GM19035 (cell line): ENCODE measurements around the gene HDAC4.

Experiments
- ATAC-seq: cut with Tn5 transposase; IDR thresholded peaks from one replicate; pipeline ENCODE4 v1.9.1; 2021; ENCODE audit not compliant: unreplicated experiment

Gene HDAC4

GRCh38 chr2:239354132-239354790 lies 46.6 kb downstream of the HDAC4 start:
- no peak for ATAC-seq

- no peak for ATAC-seq
Observed at GRCh38 chr2:239353692-239354091, 47.1 kb downstream of the HDAC4 start.

- ATAC-seq = no peak
Observed at GRCh38 chr2:239351687-239352086, 49.1 kb downstream of the HDAC4 start.

- no peak for ATAC-seq
Observed at GRCh38 chr2:239349453-239350135, 51.2 kb downstream of the HDAC4 start.

- ATAC-seq = no peak
Observed at GRCh38 chr2:239348563-239349452, 52.0 kb downstream of the HDAC4 start.

- no peak for ATAC-seq
Observed at GRCh38 chr2:239346676-239347075, 54.1 kb downstream of the HDAC4 start.

GRCh38 chr2:239345251-239345650 lies 55.6 kb downstream of the HDAC4 start:
- no peak for ATAC-seq

- no peak for ATAC-seq
Observed at GRCh38 chr2:239344857-239345216, 56.0 kb downstream of the HDAC4 start.

GRCh38 chr2:239343946-239344856 lies 56.6 kb downstream of the HDAC4 start:
- no peak for ATAC-seq

- no peak for ATAC-seq
Observed at GRCh38 chr2:239343460-239343859, 57.4 kb downstream of the HDAC4 start.

- ATAC-seq = no peak
Observed at GRCh38 chr2:239341840-239342239, 59.0 kb downstream of the HDAC4 start.

- no peak for ATAC-seq
Observed at GRCh38 chr2:239341146-239341732, 59.6 kb downstream of the HDAC4 start.

GRCh38 chr2:239339726-239340601 lies 60.9 kb downstream of the HDAC4 start:
- ATAC-seq = no peak

- ATAC-seq = no peak
Observed at GRCh38 chr2:239339241-239339640, 61.6 kb downstream of the HDAC4 start.

- ATAC-seq = no peak
Observed at GRCh38 chr2:239337877-239338484, 62.8 kb downstream of the HDAC4 start.

GRCh38 chr2:239337122-239337876 lies 63.5 kb downstream of the HDAC4 start:
- ATAC-seq = no peak

- ATAC-seq = no peak
Observed at GRCh38 chr2:239331560-239331959, 69.3 kb downstream of the HDAC4 start.

GRCh38 chr2:239330836-239331235 lies 70.0 kb downstream of the HDAC4 start:
- ATAC-seq = no peak
